GM23338 (cell line): Measurements from ENCODE around the gene DTYMK.

Experiments
- CREB1 ChIP-seq: fragments of 250-450 bp; sonication (Bioruptor Pico); IDR thresholded peaks from 2 replicates; pipeline ENCODE4 v1.5.0; 2020; ENCODE audit warnings: low read depth, mild to moderate bottlenecking, moderate library complexity
- EZH2 ChIP-seq: fragments of 200-600 bp; sonication (generic); IDR thresholded peaks from one replicate; pipeline ENCODE4 v1.8.0; 2017; ENCODE audit warnings: antibody characterized with exemption, mild to moderate bottlenecking, low read depth; ENCODE audit not compliant: unreplicated experiment
- EZH2phosphoT487 ChIP-seq: fragments of 200-600 bp; sonication (generic); IDR thresholded peaks from one replicate; pipeline ENCODE4 v1.8.1; 2018; ENCODE audit warnings: antibody characterized with exemption; ENCODE audit not compliant: unreplicated experiment
- JUNB ChIP-seq: IDR thresholded peaks from one replicate; pipeline ENCODE4 v1.6.1; 2016; ENCODE audit warnings: antibody characterized with exemption; ENCODE audit not compliant: unreplicated experiment
- NANOG ChIP-seq: IDR thresholded peaks from 2 replicates; pipeline ENCODE4 v1.6.1; 2016; ENCODE audit warnings: antibody characterized with exemption, borderline replicate concordance
- POLR2AphosphoS5 ChIP-seq: IDR thresholded peaks from 2 replicates; pipeline ENCODE4 v1.6.1; 2016; ENCODE audit warnings: antibody characterized with exemption, low read depth
- STAT1 ChIP-seq: IDR thresholded peaks from one replicate; pipeline ENCODE4 v1.6.1; 2016; ENCODE audit warnings: antibody characterized with exemption; ENCODE audit not compliant: unreplicated experiment
- ZNF114 ChIP-seq: fragments of 250-450 bp; sonication (Bioruptor Pico); IDR thresholded peaks from 2 replicates; pipeline ENCODE4 v1.5.0; 2020; ENCODE audit warnings: mild to moderate bottlenecking, moderate library complexity
- TF ChIP-seq, protein P1 (sequence below), 2 experiments: fragments of 200-600 bp in 1 of 2; sonication (generic) in 1 of 2; conservative IDR thresholded peaks; 2 replicates each; pipeline versions ENCODE4 v1.5.1 to v1.6.1; 2016 to 2017; ENCODE audit warnings: antibody characterized with exemption in 2 of 2, low read depth in 2 of 2, mild to moderate bottlenecking in 2 of 2, moderate library complexity in 1 of 2
- TF ChIP-seq, protein P2 (sequence below): fragments of 250-450 bp; sonication (Bioruptor Pico); IDR thresholded peaks from 2 replicates; pipeline ENCODE4 v1.5.0; 2020; ENCODE audit warnings: mild to moderate bottlenecking, moderate library complexity
- TF ChIP-seq, protein P3 (sequence below): IDR thresholded peaks from one replicate; pipeline ENCODE4 v1.6.1; 2018; ENCODE audit warnings: antibody characterized with exemption; ENCODE audit not compliant: unreplicated experiment
- TF ChIP-seq, protein P4 (sequence below): IDR thresholded peaks from 2 replicates; pipeline ENCODE4 v1.6.1; 2016; ENCODE audit warnings: antibody characterized with exemption

DNA sequence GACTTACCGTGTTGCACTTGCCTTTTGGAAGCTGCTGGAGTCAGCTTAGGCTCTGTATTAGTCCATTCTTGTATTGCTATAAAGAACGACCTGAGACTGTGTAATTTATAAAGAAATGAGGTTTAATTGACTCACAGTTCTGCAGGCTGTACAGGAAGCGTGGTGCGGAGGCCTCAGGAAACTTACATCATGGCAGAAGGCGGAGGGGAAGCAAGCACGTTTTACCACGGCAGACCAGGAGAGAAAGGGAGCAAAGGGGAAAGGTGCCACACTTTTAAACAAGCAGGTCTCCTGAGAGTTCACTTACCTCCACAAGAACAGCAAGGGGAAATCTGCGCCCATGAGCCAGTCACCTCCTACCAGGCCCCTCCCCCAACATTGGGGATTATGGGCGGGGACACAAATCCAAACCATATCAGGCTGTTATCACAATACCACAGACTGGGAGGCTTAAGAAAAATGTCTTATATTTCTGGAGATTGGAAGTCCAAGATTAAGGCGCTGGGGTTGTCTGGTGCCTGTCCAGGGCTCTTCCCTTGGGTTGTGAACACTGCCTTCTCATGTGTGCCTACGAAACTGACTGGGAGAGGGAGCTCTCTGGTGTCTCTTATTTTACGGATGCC lies 44.2 kb upstream of the DTYMK start:
- TF ChIP-seq, protein P1, sequence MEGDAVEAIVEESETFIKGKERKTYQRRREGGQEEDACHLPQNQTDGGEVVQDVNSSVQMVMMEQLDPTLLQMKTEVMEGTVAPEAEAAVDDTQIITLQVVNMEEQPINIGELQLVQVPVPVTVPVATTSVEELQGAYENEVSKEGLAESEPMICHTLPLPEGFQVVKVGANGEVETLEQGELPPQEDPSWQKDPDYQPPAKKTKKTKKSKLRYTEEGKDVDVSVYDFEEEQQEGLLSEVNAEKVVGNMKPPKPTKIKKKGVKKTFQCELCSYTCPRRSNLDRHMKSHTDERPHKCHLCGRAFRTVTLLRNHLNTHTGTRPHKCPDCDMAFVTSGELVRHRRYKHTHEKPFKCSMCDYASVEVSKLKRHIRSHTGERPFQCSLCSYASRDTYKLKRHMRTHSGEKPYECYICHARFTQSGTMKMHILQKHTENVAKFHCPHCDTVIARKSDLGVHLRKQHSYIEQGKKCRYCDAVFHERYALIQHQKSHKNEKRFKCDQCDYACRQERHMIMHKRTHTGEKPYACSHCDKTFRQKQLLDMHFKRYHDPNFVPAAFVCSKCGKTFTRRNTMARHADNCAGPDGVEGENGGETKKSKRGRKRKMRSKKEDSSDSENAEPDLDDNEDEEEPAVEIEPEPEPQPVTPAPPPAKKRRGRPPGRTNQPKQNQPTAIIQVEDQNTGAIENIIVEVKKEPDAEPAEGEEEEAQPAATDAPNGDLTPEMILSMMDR (conservative IDR thresholded peaks at IDR 0.05; ENCODE audit: low read depth in 2 of 2): no peak
- TF ChIP-seq EZH2 (no peak), EZH2phosphoT487 (no peak), POLR2AphosphoS5 (no peak), NANOG (no peak), CREB1 (CRISPR knock-in tag) (no peak), JUNB (no peak), ZNF114 (no peak), STAT1 (no peak)
- TF ChIP-seq, protein P2, sequence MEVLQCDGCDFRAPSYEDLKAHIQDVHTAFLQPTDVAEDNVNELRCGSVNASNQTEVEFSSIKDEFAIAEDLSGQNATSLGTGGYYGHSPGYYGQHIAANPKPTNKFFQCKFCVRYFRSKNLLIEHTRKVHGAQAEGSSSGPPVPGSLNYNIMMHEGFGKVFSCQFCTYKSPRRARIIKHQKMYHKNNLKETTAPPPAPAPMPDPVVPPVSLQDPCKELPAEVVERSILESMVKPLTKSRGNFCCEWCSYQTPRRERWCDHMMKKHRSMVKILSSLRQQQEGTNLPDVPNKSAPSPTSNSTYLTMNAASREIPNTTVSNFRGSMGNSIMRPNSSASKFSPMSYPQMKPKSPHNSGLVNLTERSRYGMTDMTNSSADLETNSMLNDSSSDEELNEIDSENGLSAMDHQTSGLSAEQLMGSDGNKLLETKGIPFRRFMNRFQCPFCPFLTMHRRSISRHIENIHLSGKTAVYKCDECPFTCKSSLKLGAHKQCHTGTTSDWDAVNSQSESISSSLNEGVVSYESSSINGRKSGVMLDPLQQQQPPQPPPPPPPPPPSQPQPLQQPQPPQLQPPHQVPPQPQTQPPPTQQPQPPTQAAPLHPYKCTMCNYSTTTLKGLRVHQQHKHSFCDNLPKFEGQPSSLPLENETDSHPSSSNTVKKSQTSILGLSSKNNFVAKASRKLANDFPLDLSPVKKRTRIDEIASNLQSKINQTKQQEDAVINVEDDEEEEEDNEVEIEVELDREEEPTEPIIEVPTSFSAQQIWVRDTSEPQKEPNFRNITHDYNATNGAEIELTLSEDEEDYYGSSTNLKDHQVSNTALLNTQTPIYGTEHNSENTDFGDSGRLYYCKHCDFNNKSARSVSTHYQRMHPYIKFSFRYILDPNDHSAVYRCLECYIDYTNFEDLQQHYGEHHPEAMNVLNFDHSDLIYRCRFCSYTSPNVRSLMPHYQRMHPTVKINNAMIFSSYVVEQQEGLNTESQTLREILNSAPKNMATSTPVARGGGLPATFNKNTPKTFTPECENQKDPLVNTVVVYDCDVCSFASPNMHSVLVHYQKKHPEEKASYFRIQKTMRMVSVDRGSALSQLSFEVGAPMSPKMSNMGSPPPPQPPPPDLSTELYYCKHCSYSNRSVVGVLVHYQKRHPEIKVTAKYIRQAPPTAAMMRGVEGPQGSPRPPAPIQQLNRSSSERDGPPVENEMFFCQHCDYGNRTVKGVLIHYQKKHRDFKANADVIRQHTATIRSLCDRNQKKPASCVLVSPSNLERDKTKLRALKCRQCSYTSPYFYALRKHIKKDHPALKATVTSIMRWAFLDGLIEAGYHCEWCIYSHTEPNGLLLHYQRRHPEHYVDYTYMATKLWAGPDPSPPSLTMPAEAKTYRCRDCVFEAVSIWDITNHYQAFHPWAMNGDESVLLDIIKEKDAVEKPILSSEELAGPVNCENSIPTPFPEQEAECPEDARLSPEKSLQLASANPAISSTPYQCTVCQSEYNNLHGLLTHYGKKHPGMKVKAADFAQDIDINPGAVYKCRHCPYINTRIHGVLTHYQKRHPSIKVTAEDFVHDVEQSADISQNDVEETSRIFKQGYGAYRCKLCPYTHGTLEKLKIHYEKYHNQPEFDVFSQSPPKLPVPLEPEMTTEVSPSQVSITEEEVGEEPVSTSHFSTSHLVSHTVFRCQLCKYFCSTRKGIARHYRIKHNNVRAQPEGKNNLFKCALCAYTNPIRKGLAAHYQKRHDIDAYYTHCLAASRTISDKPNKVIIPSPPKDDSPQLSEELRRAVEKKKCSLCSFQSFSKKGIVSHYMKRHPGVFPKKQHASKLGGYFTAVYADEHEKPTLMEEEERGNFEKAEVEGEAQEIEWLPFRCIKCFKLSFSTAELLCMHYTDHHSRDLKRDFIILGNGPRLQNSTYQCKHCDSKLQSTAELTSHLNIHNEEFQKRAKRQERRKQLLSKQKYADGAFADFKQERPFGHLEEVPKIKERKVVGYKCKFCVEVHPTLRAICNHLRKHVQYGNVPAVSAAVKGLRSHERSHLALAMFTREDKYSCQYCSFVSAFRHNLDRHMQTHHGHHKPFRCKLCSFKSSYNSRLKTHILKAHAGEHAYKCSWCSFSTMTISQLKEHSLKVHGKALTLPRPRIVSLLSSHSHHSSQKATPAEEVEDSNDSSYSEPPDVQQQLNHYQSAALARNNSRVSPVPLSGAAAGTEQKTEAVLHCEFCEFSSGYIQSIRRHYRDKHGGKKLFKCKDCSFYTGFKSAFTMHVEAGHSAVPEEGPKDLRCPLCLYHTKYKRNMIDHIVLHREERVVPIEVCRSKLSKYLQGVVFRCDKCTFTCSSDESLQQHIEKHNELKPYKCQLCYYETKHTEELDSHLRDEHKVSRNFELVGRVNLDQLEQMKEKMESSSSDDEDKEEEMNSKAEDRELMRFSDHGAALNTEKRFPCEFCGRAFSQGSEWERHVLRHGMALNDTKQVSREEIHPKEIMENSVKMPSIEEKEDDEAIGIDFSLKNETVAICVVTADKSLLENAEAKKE (CRISPR knock-in tag): no peak
- TF ChIP-seq, protein P3, sequence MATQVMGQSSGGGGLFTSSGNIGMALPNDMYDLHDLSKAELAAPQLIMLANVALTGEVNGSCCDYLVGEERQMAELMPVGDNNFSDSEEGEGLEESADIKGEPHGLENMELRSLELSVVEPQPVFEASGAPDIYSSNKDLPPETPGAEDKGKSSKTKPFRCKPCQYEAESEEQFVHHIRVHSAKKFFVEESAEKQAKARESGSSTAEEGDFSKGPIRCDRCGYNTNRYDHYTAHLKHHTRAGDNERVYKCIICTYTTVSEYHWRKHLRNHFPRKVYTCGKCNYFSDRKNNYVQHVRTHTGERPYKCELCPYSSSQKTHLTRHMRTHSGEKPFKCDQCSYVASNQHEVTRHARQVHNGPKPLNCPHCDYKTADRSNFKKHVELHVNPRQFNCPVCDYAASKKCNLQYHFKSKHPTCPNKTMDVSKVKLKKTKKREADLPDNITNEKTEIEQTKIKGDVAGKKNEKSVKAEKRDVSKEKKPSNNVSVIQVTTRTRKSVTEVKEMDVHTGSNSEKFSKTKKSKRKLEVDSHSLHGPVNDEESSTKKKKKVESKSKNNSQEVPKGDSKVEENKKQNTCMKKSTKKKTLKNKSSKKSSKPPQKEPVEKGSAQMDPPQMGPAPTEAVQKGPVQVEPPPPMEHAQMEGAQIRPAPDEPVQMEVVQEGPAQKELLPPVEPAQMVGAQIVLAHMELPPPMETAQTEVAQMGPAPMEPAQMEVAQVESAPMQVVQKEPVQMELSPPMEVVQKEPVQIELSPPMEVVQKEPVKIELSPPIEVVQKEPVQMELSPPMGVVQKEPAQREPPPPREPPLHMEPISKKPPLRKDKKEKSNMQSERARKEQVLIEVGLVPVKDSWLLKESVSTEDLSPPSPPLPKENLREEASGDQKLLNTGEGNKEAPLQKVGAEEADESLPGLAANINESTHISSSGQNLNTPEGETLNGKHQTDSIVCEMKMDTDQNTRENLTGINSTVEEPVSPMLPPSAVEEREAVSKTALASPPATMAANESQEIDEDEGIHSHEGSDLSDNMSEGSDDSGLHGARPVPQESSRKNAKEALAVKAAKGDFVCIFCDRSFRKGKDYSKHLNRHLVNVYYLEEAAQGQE: no peak
- TF ChIP-seq, protein P4, sequence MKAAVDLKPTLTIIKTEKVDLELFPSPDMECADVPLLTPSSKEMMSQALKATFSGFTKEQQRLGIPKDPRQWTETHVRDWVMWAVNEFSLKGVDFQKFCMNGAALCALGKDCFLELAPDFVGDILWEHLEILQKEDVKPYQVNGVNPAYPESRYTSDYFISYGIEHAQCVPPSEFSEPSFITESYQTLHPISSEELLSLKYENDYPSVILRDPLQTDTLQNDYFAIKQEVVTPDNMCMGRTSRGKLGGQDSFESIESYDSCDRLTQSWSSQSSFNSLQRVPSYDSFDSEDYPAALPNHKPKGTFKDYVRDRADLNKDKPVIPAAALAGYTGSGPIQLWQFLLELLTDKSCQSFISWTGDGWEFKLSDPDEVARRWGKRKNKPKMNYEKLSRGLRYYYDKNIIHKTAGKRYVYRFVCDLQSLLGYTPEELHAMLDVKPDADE: no peak
